NCI-H1417 (cell line): Measurements from ENCODE around the gene ARL13A.
A peak's percentile ranks its signal among the peaks of the same experiment; 100 is the strongest.
"Not testable (repeated sequence)": the region's sequence is repeated elsewhere in the genome, so short reads cannot be mapped to it uniquely, and the experiment has no call there.

ENCODE experiments used
- DNase-seq, 3 experiments: peaks; one replicate each; lab custom pipeline; 2025; lab: John Stamatoyannopoulos, UW

ARL13A gene

DNA sequence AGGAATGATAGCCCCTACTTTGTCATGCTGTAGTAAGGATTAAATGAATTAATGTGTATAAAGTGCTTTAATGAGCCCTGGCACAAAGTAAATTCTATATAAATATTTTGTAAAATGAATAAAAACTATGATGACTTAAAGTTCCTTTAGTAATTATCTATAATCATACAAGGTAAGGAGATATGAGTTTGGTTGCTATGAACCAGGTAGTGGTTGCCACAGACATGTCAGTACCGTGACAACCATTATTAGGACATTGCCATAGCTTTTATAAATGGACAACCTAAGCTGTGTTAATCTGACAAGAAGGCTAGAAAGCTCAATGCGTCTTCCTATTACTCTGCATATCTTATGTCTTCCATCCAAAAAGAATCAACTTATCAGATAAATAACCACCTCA, at the start of gene ARL13A:
Gene ARL13A, plus strand, starts transcription at position 301 of the 400 bp plus-strand sequence. CDS start 3,982 bp downstream, outside the sequence.
- no peak for DNase-seq

GRCh38 chrX:100924375-100924774, 45.1 kb upstream of the ARL13A start:
- no peak for DNase-seq

DNA sequence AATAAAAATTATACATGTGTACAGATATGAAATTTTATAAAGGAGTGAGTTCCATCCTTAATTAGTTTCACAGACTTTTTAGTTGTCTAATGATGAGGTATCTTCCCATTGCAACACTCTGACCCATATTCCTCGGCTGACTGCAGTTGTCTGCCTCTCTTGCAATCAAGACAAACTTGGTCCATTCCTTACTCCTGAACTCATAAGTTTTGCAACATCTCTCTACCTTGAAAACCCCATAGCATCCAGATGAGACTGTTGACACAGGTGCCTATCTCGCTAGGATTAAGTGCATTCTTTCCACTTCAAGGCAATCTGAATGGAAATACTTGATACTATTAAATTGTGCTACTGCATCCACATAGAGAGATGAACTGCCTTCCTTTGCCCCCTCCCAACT, 43.1 kb upstream of the ARL13A start:
- DNase-seq, result no peak

- DNase-seq, result peak; percentile 49 to 68 (median 53)
These were observed 40.6 kb upstream of the ARL13A start, which contains the start of gene XKRX for GRCh38 chrX:100928660-100929613. XKRX (minus strand) TSS chrX:100928917; CDS start chrX:100928304, 613 bp downstream.

GRCh38 chrX:100931218-100931924, 38.1 kb upstream of the ARL13A start:
- no peak for DNase-seq

DNA sequence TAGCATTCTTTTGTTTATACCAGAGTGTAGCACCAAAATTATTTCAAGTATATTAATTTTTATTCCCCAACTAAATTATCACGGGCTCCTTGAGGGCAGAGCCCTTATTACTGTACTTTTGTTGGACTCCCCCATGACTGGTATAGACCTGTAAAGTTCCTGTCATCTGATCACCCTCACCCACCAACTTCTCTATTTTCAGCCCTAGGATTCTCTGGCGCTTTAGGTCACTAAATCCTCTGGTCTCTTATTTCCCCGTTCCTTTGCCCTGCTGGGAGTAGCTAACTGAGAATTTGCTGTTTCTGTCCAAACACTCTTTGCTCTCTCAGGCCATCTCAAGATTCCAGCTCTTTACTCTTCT, 37.6 kb upstream of the ARL13A start:
- no peak for DNase-seq

GRCh38 chrX:100935767-100936166, 33.7 kb upstream of the ARL13A start:
- no peak for DNase-seq

DNA sequence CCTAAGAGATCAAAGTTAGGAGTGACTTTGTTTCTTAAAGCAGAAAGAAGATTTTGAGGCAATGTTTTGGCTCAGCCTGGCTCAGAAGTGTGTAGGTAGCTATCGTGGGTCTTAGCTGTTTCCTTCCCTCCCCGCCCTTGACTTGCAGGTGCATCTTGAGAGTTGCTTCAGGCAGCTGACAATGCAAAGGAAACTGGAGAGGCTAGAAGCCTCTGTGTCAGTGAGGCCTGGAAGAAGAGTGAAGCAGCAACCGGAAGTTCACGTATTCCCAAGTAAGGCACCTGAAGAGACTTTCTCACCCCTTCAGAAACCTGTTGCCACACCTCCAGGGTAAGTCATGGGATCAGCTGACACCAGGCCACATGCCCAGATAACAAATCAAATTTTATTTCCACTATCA, 30.2 kb upstream of the ARL13A start:
- no peak for DNase-seq

DNA sequence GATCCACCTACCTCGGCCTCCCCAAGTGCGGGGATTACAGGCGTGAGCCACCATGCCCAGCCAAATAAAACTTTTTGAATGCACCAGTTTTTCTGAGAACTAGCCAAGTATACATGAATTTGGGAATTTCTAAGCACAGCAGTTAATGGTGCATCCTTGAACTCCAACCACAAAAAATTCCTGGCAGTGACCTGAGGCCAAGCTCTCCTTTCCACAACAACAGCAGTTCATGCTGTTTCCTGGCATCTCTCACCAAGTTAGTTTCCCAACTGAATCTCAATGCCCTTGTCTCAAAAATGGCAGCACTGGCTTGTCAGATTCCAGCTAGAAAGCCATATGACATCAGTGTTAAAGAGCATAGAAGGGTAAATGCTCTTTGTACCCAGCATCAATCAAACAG, 24.9 kb upstream of the ARL13A start:
- DNase-seq, result no peak

DNA sequence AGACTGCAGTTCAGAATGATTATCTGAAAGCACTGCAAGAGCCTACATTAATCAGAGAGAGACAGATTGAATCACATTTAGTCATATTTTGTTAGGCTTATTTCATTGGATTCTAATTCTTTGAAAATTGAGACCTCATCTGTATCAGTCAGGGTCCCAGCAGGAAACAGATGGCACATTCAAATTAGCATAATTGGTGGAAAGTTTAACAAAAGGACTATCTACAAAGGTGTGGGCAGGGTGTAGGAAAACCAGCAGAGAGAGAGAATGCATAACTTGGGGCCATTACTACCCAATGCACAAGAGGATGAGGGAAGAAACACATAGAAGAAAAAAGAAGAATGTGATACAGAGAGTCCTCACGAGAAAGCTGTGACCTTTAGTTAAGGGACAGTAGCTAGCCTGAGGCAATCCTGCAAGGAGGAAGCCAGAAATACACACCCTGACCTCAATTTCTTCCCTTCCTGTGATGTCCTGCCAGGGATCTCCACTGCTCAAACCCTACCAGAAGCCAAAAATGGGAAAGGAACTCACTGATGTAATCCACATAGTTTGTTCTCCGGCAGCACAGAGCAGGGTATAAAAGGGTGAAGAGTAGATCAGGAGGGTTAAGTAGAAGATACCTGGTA, 23.1 kb upstream of the ARL13A start:
- DNase-seq, result peak in 1 of 3 experiments; percentile 26

GRCh38 chrX:100948557-100948956, 21.0 kb upstream of the ARL13A start:
- no peak for DNase-seq

GRCh38 chrX:100962811-100963210, 6.7 kb upstream of the ARL13A start:
- no peak for DNase-seq

- no peak for DNase-seq
These were observed 5.1 kb upstream of the ARL13A start for GRCh38 chrX:100964362-100964761.

DNA sequence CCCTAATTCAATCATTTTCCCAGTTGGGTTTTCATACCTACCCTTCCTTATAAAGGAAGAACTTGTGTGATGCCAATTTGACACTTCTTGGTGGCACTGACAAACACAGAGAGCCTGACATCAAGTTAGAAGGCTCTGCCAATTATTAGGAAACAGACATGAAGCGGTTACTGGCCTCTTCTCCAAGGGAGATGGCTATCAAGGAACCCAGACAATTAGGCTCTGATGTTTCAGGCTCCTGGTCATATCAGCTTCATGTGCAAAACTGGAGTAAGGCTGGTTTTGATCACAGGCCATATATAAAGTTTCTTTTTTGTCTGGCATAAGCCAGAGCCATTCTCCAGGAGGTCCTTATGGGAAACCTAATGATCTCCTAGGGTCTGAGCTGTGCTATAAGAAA, 428 bp downstream of the ARL13A start:
- DNase-seq, result no peak

DNA sequence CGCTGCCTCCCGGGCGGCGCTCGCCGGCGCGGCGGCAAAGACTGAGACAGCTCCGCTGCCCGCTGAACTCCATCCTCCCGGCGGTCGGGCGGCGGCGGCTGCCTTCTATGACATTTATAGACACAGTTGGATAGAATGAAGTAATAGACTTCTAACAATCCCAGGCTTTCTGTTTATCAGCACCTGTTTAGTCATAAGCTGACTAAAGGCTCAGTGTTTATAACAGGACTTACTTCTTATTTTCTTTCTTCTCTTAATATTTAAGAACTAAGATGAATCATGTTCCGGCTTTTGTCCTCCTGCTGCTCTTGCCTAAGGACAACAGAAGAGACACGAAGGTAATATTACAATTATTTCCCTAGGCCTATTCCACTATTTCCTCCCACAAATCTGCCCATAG, 3.9 kb downstream of the ARL13A start:
- DNase-seq, result no peak

DNA sequence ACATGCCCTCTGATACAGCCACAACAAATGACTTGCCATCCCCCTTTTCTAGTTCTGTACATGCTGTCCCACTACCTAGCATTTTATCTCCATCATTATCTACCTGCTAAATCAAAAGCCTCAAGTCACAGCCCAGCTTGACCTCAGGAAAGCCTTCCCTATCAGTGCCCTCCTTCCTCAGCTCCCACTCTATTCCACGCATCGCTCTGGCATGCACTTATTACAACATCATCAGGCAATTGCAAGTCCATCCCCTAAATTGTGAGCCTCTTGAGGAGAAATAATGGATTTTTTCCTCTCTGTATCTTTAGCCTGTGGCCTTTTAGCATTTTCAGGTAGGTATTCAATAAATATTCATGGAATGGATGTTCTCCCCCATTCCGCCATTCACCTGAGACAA, 5.7 kb downstream of the ARL13A start:
- DNase-seq, result no peak

- no peak for DNase-seq
These were observed 6.7 kb downstream of the ARL13A start for GRCh38 chrX:100976211-100976610.

DNA sequence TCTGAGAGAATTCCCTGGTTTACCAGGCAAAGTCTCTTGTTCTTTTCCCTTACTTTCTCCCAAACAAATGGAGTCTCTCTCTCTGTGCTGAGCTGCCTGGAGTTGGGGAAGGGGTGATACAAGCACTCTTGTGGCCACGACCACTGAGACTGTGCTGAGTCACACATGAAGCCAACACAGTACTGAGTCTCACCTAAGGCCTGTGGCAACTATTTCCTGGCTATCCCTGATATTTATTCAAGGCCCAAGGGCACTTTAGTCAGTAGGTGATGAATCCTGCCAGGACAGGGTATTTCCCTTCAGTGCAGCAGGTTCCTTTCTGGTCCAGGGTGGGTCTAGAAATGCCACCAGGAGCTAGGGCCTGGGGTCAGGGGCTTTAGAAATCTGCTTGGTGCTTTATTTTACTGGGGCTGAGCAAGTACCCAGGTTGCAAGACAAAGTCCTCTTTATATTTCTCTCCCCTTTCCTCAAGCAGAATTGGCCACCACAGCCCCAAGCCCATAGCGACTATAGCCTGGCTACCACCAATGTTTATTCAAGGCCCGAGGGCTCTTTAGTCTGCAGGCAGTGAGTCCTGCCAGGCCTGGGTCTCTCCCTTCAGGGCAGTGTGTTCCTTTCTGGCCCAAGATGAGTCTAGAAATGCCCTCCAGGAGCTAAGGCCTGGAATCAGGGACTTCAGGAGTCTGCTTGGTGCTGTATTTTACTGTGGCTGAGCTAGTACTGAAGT, 10.5 kb downstream of the ARL13A start:
- no peak for DNase-seq

- no peak for DNase-seq
These were observed 11.3 kb downstream of the ARL13A start for GRCh38 chrX:100980608-100981497.

GRCh38 chrX:100981498-100981845, 12.0 kb downstream of the ARL13A start:
- DNase-seq, result not testable (repeated sequence)

DNA sequence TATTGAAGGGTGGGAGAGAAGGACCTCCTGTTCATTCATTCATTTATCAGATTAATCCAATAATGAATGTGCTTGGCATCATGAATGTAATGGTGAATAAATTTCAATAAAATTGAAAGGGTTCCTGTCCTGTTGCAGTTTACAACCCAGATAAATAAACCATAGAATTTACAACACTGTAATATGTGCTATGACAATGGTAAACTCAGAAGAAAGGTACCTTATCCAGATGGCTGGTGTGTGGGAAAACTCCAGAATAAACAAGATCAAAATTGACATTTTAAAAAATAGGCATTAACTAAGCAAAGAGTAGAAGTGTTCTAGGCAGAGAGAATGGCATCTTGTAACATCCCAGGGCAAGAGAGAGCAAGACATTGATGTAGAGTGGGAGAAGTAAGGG, 15.3 kb downstream of the ARL13A start:
- no peak for DNase-seq
